Measurements from ENCODE around the gene APOLD1. TPM values are rescaled to one million over a fixed set of nuclear protein-coding genes. Genes with fewer than 3 reads are reported as not detected.
"Not testable (repeated sequence)": the region's sequence is repeated elsewhere in the genome, so short reads cannot be mapped to it uniquely, and the experiment has no call there.

The APOLD1 gene
- total RNA-seq, 1 experiment from 2014 or later, result 6.4 TPM

GRCh38 chr12:12804432-12804886 is 19.0 kb downstream of the APOLD1 start:
- H3K4me1 ChIP-seq (ENCODE audit: insufficient read depth, low read length, poor library complexity, severe bottlenecking), result peaks cover 15% of the 10 kb centered on the region
- intact Hi-C loops (cut with micrococcal nuclease; ENCODE audit: unreplicated experiment), result no loop called here
- TF ChIP-seq CTCF (conservative IDR thresholded peaks at IDR 0.05; ENCODE audit: low read depth, low read length), result no peak
- no peak for TF ChIP-seq EZH2 (IDR thresholded peaks at IDR 0.05; ENCODE audit: borderline replicate concordance, low read depth, low read length, poor library complexity, severe bottlenecking)
- H3K27me3 ChIP-seq (replicated peaks; ENCODE audit: insufficient read depth, low read depth, low read length, poor library complexity), result no peaks in the 10 kb centered on the region
- no peak overlapping the region for H3K4me3 ChIP-seq (ENCODE audit: low read depth, low read length, poor library complexity, severe bottlenecking)
- H3K27ac ChIP-seq (ENCODE audit: low read depth, low read length, poor library complexity, severe bottlenecking), result no peak overlapping the region
- no TSS peak for BruUV-seq (replicated peaks)
- no peaks in the 10 kb centered on the region for H3K36me3 ChIP-seq (ENCODE audit: insufficient read depth, low read length, poor library complexity, severe bottlenecking)
- no peaks in the 10 kb centered on the region for H3K9me3 ChIP-seq (ENCODE audit: low read depth, low read length, poor library complexity, severe bottlenecking)
- ChIA-PET POLR2A (ENCODE audit: low non-redundant PET) (no interaction called here), CTCF (no interaction called here)
- DNase-seq (ENCODE audit: low spot score), result no peak

- TF ChIP-seq EZH2 (IDR thresholded peaks at IDR 0.05; ENCODE audit: borderline replicate concordance, low read depth, low read length, poor library complexity, severe bottlenecking) (no peak), CTCF (conservative IDR thresholded peaks at IDR 0.05; ENCODE audit: low read depth, low read length) (no peak)
- Histone ChIP-seq H3K36me3 (ENCODE audit: insufficient read depth, low read length, poor library complexity, severe bottlenecking) (no peaks in the 10 kb centered on the region), H3K4me3 (ENCODE audit: low read depth, low read length, poor library complexity, severe bottlenecking) (no peak overlapping the region), H3K27me3 (replicated peaks; ENCODE audit: insufficient read depth, low read depth, low read length, poor library complexity) (no peaks in the 10 kb centered on the region), H3K4me1 (ENCODE audit: insufficient read depth, low read length, poor library complexity, severe bottlenecking) (peaks cover 15% of the 10 kb centered on the region), H3K27ac (ENCODE audit: low read depth, low read length, poor library complexity, severe bottlenecking) (no peak overlapping the region), H3K9me3 (ENCODE audit: low read depth, low read length, poor library complexity, severe bottlenecking) (no peaks in the 10 kb centered on the region)
- no TSS peak for BruUV-seq (replicated peaks)
- DNase-seq (ENCODE audit: low spot score), result no peak
- intact Hi-C loops (cut with micrococcal nuclease; ENCODE audit: unreplicated experiment), result no loop called here
- ChIA-PET CTCF (no interaction called here), POLR2A (ENCODE audit: low non-redundant PET) (no interaction called here)
These were observed 21.5 kb downstream of the APOLD1 start for GRCh38 chr12:12806784-12807516.

DNA sequence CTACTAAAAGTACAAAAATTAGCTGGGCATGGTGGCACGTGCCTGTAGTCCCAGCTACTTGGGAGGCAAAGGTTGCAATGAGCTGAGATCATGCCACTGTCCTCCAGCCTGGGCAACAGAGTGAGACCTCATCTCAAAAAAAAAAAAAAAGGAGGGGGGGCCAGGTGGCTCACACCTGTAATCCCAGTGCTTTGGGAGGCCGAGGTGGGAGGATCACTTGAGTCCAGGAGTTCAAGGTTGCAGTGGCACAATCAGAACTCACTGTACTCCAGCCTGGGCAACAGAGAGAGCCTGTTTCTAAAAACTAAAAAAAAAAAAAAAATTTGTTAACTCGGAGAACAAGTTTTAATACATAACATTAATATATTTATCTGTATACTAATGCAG is 22.1 kb downstream of the APOLD1 start:
- H3K27me3 ChIP-seq (replicated peaks; ENCODE audit: insufficient read depth, low read depth, low read length, poor library complexity); POLR2A ChIA-PET (ENCODE audit: low non-redundant PET); H3K36me3 ChIP-seq (ENCODE audit: insufficient read depth, low read length, poor library complexity, severe bottlenecking); BruUV-seq (replicated peaks); intact Hi-C loops (cut with micrococcal nuclease; ENCODE audit: unreplicated experiment); H3K9me3 ChIP-seq (ENCODE audit: low read depth, low read length, poor library complexity, severe bottlenecking); DNase-seq (ENCODE audit: low spot score); H3K27ac ChIP-seq (ENCODE audit: low read depth, low read length, poor library complexity, severe bottlenecking); H3K4me3 ChIP-seq (ENCODE audit: low read depth, low read length, poor library complexity, severe bottlenecking); CTCF ChIA-PET: not testable (repeated sequence)
- H3K4me1 ChIP-seq (ENCODE audit: insufficient read depth, low read length, poor library complexity, severe bottlenecking), result peaks cover 15% of the 10 kb centered on the region

All from A673 (cell line).